HG03378 (cell line): ENCODE data around the gene ANKRD52.
"Not testable (repeated sequence)": the region's sequence is repeated elsewhere in the genome, so short reads cannot be mapped to it uniquely, and the experiment has no call there.

Experiments
- ATAC-seq: cut with Tn5 transposase; IDR thresholded peaks from one replicate; pipeline ENCODE4 v1.9.1; 2021; ENCODE audit warnings: mild to moderate bottlenecking, moderate library complexity; ENCODE audit not compliant: unreplicated experiment

The ANKRD52 gene

GRCh38 chr12:56258068-56258819 lies at the start of gene ANKRD52:
TSS of gene ANKRD52 (minus strand) at chr12:56258384. CDS start at chr12:56258269, 115 bp downstream.
- peak; percentile 63 for ATAC-seq

- ATAC-seq = no peak
Measured at GRCh38 chr12:56307221-56307965, 49.2 kb upstream of the ANKRD52 start.

- no peak for ATAC-seq
Measured at GRCh38 chr12:56304872-56305590, 46.8 kb upstream of the ANKRD52 start.

- ATAC-seq = no peak
Measured at GRCh38 chr12:56304276-56304675, 46.1 kb upstream of the ANKRD52 start.

DNA sequence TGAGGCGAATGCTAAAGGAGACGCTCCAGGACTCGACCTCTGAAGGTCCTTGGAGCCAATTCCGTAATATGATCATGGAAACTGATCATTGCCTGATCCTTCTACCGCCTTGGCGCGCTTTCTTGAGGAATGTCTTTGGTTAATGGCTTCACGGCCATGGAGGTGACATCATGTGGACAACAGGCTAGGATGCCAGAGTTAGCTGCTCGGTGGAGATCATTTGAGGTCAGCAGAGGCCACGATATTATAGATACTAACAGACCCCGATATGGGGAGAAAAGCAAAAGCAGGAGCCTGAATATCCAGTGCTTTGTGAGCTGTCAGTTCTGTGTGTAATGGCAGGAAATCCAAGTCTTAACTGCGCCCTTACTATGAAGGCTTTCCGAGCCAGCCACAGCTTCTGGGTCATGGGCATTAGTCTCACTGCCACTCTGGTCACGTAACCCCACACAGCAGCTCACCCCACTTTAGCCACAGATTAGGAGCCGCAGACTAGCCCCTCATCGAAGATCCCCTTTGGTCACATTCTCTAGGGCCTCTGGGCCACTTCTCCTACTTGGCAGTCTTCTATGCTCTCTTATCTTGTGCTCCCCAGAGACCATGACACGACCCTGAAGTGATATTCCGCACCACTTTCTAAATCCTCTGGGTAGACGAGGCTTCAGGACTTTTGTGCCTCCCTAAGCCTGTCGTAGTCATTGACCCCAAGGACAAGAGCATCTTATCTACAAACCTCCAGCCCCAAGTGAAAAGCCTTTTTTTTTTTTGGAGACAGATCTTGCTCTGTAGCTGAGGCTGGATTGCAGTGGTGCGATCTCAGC lies 42.7 kb upstream of the ANKRD52 start:
- no peak for ATAC-seq

DNA sequence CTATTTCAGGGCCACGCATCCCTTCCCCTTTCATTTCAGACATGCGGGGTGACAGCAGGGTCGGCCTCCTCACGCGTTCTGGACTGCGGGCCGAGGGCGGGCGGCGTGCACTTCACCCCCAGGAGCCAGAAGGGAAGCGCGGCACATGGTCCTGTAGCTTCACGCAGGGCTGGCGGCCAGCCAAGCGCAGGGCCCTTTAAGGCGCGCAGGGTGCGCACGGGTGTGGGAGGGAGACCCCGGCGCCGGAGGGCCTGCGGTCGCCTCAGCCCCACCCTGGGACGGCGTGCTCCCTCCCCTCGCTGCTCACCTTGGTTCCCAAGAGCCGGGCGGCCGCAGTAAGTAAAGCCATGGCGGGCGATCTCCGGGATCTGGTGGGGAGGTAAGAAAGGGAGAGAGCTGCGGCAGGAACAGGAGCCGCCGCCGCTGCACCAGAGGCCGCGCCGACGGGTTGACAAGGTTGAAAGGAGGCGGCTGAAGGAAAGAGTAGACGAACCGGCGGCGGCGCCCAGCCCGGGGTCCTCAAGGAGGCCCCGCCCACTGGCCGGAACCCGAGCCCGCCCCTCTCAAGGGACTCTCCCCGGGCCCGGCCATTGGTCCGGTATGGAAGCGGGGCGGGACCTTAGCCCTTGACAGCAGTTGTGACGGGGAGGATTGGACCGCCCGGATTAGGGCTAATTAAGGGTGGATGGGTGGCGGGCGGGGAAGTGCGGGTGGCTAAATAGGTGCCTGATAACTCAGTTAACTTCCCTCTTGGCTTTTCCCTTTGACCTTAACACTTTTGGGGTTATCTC lies 41.9 kb upstream of the ANKRD52 start, which contains the start of gene CS:
Gene CS (minus strand): TSS at position 478 of the 791 bp plus-strand sequence. CDS start 129 bp downstream, at position 349.
- peak; percentile 85 for ATAC-seq

- peak; percentile 3 for ATAC-seq
Measured at GRCh38 chr12:56299308-56299852, 41.2 kb upstream of the ANKRD52 start.

DNA sequence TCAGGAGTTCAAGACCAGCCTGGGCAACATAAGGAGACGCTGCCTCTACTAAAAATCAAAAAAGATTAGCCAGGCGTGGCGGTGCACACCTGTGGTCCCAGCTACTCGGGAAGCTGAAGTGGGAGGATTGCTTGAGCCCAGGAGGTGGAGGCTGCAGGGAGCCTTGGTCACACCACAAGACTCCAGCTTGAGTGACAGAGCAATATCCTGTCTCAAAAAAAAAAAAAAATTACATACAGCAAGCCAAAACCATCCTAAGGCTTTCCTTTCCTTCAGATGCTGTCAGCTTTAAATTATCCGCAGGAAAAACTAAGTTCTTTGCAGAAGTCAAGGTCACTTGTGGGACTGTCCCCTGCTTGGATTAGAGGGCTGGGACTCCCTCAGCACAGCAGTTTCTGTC lies 40.6 kb upstream of the ANKRD52 start:
- no peak for ATAC-seq

DNA sequence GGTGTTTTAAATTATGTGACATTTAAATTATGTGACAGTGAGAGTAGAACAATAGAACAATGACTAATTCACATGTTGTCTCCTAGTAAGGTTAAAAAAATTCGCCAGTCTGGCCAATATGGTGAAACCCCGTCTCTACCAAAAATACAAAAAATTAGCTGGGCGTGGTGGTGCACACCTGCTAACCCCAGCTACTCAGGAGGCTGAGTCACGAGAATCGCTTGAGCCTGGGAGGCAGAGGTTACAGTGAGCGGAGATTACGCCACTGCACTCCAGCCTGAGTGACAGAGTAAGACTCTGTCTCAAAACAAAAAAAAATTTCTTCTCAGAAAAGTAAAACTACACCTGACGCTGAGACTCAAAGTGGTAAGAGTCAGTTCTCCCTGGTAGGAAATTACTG lies 39.2 kb upstream of the ANKRD52 start:
- ATAC-seq = no peak

DNA sequence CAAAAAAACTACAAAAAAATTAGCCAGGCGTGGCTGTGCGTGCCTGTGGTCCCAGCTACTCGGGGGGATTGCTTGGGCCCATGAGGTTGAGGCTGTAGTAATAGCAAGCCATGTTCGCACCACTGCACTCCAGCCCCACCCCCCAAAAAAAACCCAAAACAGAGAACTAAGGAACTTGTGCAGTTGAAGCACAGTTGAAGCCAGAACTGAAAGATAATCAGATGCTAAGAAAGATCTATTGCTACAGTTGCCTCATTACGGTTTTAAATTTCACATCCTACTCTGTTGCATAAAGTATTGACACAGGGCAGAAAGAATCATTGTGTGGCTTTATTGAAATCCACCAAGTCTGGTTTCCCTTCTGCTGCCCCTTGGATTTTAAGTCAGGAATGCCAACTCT lies 38.1 kb upstream of the ANKRD52 start:
- ATAC-seq = no peak

- ATAC-seq = no peak
Measured at GRCh38 chr12:56293795-56294194, 35.6 kb upstream of the ANKRD52 start.

GRCh38 chr12:56288705-56289387 lies 30.7 kb upstream of the ANKRD52 start:
- ATAC-seq = no peak

GRCh38 chr12:56286044-56286830 lies 28.1 kb upstream of the ANKRD52 start:
- no peak for ATAC-seq

DNA sequence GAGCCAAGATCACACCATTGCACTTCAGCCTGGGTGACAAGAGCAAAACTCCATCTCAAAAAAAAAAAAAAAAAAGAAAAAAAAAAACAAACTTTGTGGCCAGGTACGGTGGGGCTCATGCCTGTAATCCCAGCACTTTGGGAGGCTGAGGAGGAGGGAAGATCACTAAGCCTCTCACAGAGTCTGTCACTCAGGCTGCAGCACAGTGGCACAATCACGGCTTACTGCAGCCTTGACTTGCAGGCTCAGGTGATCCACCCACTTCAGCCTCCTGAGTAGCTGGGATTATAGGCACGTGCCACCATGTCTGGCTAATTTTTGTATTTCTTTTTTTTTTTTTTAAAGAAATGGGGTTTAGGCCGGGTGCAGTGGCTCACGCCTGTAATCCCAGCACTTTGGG lies 26.1 kb upstream of the ANKRD52 start:
- not testable (repeated sequence) for ATAC-seq

DNA sequence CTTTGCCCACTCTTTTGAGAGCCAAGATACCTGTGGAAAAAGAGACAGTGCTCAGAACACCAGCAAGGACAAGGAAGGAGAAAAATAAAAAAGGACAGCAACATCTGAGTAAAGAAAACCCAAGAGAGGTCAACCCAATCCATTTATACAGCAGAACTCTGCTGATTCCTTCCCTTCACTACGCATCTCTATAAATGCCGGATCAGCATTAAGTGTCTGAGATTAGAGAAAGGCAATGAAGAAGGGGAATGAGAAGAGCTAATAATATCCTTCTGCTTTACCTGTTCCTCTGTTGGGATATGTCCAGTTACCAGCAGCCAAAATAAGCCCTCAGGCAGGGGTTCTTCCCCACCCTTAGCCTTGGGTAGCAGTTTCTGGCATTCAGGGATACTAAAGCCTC lies 24.4 kb upstream of the ANKRD52 start:
- ATAC-seq = no peak

- no peak for ATAC-seq
Measured at GRCh38 chr12:56282030-56282429, 23.8 kb upstream of the ANKRD52 start.

DNA sequence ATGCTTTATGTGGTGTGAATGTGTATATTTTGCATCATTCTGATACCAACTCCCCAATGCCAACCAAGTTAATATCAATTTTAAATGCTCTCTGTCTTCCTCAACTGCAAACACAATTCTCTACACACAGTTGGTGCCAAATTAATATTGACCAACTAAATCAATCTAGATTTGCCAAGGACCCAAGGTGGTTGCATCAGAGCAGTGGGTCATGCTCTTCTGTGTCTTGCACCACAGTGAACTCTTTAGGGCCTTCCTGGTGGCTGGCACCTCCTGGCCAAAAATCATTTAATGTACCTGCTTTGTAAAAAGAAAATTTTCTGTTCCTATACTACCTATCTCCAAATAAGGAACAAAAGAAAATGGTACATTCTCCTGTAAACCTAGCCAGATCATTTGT lies 22.7 kb upstream of the ANKRD52 start:
- ATAC-seq = no peak

- no peak for ATAC-seq
Measured at GRCh38 chr12:56278905-56279304, 20.7 kb upstream of the ANKRD52 start.
